HepG2 (cell line): ENCODE results near the gene TRAF3. TPM values are rescaled to one million over a fixed set of nuclear protein-coding genes. Genes with fewer than 3 reads are reported as not detected.
A peak's percentile ranks its signal among the peaks of the same experiment; 100 is the strongest.

Experiments used
- HDAC1 ChIP-seq: sonication (generic); formaldehyde crosslinking; IDR thresholded peaks from 2 replicates; pipeline ENCODE4 v1.5.1; 2020; ENCODE audit warnings: mild to moderate bottlenecking, missing genetic modification reagents
- HOXA3 ChIP-seq: sonication (generic); formaldehyde crosslinking; IDR thresholded peaks from 2 replicates; pipeline ENCODE4 v1.5.0; 2020; ENCODE audit warnings: missing genetic modification reagents
- KAT2B ChIP-seq: fragments of 150-350 bp; IDR thresholded peaks from 2 replicates; pipeline ENCODE4 v1.6.1; 2014; ENCODE audit warnings: low read depth, low read length, borderline replicate concordance
- MAZ ChIP-seq, 2 experiments: sonication (generic) in 1 of 2; formaldehyde crosslinking in 1 of 2; IDR thresholded peaks; 2 replicates each; pipeline versions ENCODE4 v1.5.0 to v1.6.1; 2012 to 2020; ENCODE audit warnings: low read depth in 2 of 2, mild to moderate bottlenecking in 2 of 2, borderline replicate concordance in 1 of 2, improper control_type of control experiment in 1 of 2, low read length in 1 of 2, missing genetic modification reagents in 1 of 2, moderate library complexity in 1 of 2
- MED1 ChIP-seq: sonication (generic); formaldehyde crosslinking; IDR thresholded peaks from 2 replicates; pipeline ENCODE4 v1.4.0; 2020; ENCODE audit warnings: missing genetic modification reagents
- NCOA1 ChIP-seq: sonication (generic); formaldehyde crosslinking; IDR thresholded peaks from 2 replicates; pipeline ENCODE4 v1.9.0; 2021; ENCODE audit warnings: missing genetic modification reagents
- NFYC ChIP-seq: IDR thresholded peaks from 2 replicates; pipeline ENCODE4 v1.6.1; 2016; ENCODE audit warnings: missing genetic modification reagents, missing compliant biosample characterization
- RFX5 ChIP-seq: IDR thresholded peaks from 2 replicates; pipeline ENCODE4 v1.6.1; 2011; ENCODE audit warnings: low read depth, low read length, improper control_type of control experiment
- XRCC5 ChIP-seq: fragments of 200-400 bp; formaldehyde crosslinking; optimal IDR thresholded peaks from 2 replicates; pipeline ENCODE3; 2017; ENCODE audit warnings: mild to moderate bottlenecking, low read length
- ZFP62 ChIP-seq: sonication (generic); formaldehyde crosslinking; IDR thresholded peaks from 2 replicates; pipeline ENCODE4 v1.4.0; 2020; ENCODE audit warnings: missing genetic modification reagents
- ZNF207 ChIP-seq: fragments of 450-650 bp; IDR thresholded peaks from 2 replicates; pipeline ENCODE4 v1.6.1; 2016; ENCODE audit warnings: antibody characterized with exemption, borderline replicate concordance
- ZNF256 ChIP-seq: sonication (generic); formaldehyde crosslinking; conservative IDR thresholded peaks from 2 replicates; pipeline ENCODE4 v1.4.0; 2020; ENCODE audit warnings: missing genetic modification reagents
- ZNF337 ChIP-seq: sonication (generic); formaldehyde crosslinking; IDR thresholded peaks from 2 replicates; pipeline ENCODE4 v1.5.1; 2020; ENCODE audit warnings: missing genetic modification reagents, low read depth, mild to moderate bottlenecking, borderline replicate concordance
- ZNF672 ChIP-seq: sonication (generic); formaldehyde crosslinking; IDR thresholded peaks from 2 replicates; pipeline ENCODE4 v1.8.1; 2022; ENCODE audit warnings: missing genetic modification reagents
- ZNF781 ChIP-seq: sonication (generic); formaldehyde crosslinking; IDR thresholded peaks from 2 replicates; pipeline ENCODE4 v1.5.1; 2020; ENCODE audit warnings: borderline replicate concordance, mild to moderate bottlenecking, missing genetic modification reagents; ENCODE audit errors: not compliant biosample characterization
- polyA plus RNA-seq, 8 experiments: library from polyadenylated mRNA; depleted of rRNA in 3 of 8; stranded (reverse) in 7 of 8; unstranded in 1 of 8; fragments of >200 nt; fragmentation: Illumina TruSeq in 4 of 8; extraction: Trizol in 4 of 8; gene quantifications; 2 replicates each; pipeline versions ENCODE4 v1.2.1 to v1.2.3, GENCODE V29; 2011 to 2016; ENCODE audit warnings: low read depth in 4 of 8, missing spikeins in 1 of 8, mixed read lengths in 1 of 8; ENCODE audit not compliant: insufficient read depth in 1 of 8
- total RNA-seq, 5 experiments: library from RNA; depleted of rRNA; stranded (reverse); fragments of >200 nt; fragmentation: Illumina TruSeq; extraction: Trizol; gene quantifications; 2 replicates each; pipeline ENCODE4 v1.2.3, GENCODE V29; 2016; ENCODE audit warnings: low read depth in 1 of 5
- TF ChIP-seq, protein P1 (sequence below): sonication (generic); formaldehyde crosslinking; IDR thresholded peaks from 2 replicates; pipeline ENCODE4 v1.5.1; 2020; ENCODE audit warnings: missing genetic modification reagents, mild to moderate bottlenecking, borderline replicate concordance
- TF ChIP-seq, protein P2 (sequence below): sonication (generic); formaldehyde crosslinking; IDR thresholded peaks from 2 replicates; pipeline ENCODE4 v1.4.0; 2020; ENCODE audit warnings: missing genetic modification reagents
- TF ChIP-seq, protein P3 (sequence below): IDR thresholded peaks from 2 replicates; pipeline ENCODE4 v1.6.1; 2012; ENCODE audit warnings: inconsistent platforms
- TF ChIP-seq, protein P4 (sequence below): sonication (generic); formaldehyde crosslinking; IDR thresholded peaks from 2 replicates; pipeline ENCODE4 v1.4.0; 2020; ENCODE audit warnings: low read depth, mild to moderate bottlenecking, missing genetic modification reagents

The TRAF3 gene
- total and polyA plus RNA-seq, 2 of the 13 experiments (the other 11 are each of a cell fraction or from before 2014, with no cell fraction given), result 6.9 to 12.2 TPM

DNA sequence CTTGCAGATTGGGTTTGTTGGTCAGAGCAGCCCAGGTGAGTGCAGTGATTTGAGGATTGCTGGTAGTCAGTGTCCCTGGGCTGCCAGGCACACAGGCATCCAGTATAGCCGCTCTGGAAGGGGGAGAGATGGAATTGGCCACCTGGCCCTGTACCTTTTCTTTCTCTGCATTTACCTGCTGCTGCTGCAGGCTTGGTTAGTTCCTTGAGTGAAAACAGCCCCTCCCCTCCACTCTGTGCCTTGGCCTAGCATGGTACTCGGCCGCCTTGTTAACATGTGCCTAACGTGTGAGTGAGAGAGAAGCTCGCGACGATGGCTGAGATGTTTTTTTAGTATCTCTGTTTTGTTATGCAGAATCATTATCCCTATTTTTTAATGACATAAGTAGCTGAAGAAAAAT is 95.9 kb downstream of the TRAF3 start (continued):
- TF ChIP-seq, protein P1, sequence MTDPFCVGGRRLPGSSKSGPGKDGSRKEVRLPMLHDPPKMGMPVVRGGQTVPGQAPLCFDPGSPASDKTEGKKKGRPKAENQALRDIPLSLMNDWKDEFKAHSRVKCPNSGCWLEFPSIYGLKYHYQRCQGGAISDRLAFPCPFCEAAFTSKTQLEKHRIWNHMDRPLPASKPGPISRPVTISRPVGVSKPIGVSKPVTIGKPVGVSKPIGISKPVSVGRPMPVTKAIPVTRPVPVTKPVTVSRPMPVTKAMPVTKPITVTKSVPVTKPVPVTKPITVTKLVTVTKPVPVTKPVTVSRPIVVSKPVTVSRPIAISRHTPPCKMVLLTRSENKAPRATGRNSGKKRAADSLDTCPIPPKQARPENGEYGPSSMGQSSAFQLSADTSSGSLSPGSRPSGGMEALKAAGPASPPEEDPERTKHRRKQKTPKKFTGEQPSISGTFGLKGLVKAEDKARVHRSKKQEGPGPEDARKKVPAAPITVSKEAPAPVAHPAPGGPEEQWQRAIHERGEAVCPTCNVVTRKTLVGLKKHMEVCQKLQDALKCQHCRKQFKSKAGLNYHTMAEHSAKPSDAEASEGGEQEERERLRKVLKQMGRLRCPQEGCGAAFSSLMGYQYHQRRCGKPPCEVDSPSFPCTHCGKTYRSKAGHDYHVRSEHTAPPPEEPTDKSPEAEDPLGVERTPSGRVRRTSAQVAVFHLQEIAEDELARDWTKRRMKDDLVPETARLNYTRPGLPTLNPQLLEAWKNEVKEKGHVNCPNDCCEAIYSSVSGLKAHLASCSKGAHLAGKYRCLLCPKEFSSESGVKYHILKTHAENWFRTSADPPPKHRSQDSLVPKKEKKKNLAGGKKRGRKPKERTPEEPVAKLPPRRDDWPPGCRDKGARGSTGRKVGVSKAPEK, result no peak
- TF ChIP-seq XRCC5 (no peak), ZNF337 (CRISPR knock-in tag) (no peak), NCOA1 (CRISPR knock-in tag) (no peak), MED1 (CRISPR knock-in tag) (no peak), KAT2B (no peak), ZNF256 (CRISPR knock-in tag) (no peak), ZFP62 (CRISPR knock-in tag) (no peak), RFX5 (no peak), NFYC (CRISPR knock-in tag) (no peak), ZNF781 (CRISPR knock-in tag) (peak; percentile 76), ZNF207 (no peak), MAZ (IDR thresholded peaks at IDR 0.05; ENCODE audit: borderline replicate concordance, low read depth, low read length) (0 out of 2 replicates have a peak, but pooled peaks have one; percentile 16), MAZ (CRISPR knock-in tag; IDR thresholded peaks at IDR 0.05; ENCODE audit: low read depth) (no peak), HOXA3 (CRISPR knock-in tag) (no peak), ZNF672 (CRISPR knock-in tag) (no peak), HDAC1 (CRISPR knock-in tag) (0 out of 2 replicates have a peak, but pooled peaks have one; percentile 4)
- TF ChIP-seq, protein P2, sequence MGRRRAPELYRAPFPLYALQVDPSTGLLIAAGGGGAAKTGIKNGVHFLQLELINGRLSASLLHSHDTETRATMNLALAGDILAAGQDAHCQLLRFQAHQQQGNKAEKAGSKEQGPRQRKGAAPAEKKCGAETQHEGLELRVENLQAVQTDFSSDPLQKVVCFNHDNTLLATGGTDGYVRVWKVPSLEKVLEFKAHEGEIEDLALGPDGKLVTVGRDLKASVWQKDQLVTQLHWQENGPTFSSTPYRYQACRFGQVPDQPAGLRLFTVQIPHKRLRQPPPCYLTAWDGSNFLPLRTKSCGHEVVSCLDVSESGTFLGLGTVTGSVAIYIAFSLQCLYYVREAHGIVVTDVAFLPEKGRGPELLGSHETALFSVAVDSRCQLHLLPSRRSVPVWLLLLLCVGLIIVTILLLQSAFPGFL (CRISPR knock-in tag), result no peak
- TF ChIP-seq, protein P3, sequence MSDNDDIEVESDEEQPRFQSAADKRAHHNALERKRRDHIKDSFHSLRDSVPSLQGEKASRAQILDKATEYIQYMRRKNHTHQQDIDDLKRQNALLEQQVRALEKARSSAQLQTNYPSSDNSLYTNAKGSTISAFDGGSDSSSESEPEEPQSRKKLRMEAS, result 0 out of 2 replicates have a peak, but pooled peaks have one; percentile 62
- TF ChIP-seq, protein P4, sequence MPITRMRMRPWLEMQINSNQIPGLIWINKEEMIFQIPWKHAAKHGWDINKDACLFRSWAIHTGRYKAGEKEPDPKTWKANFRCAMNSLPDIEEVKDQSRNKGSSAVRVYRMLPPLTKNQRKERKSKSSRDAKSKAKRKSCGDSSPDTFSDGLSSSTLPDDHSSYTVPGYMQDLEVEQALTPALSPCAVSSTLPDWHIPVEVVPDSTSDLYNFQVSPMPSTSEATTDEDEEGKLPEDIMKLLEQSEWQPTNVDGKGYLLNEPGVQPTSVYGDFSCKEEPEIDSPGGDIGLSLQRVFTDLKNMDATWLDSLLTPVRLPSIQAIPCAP (CRISPR knock-in tag), result no peak
